Measurements from ENCODE around the gene TTC39C. TPM values are rescaled to one million over a fixed set of nuclear protein-coding genes. Genes with fewer than 3 reads are reported as not detected.

TTC39C gene
- total RNA-seq (10 to 100 TPM; 27.0 to 36.9 (median 30.0) TPM), polyA plus RNA-seq (10 to 100 TPM in 1 of 3 donors, 1 to 10 TPM in 2; 2.3 to 10.3 (median 6.6) TPM)

DNA sequence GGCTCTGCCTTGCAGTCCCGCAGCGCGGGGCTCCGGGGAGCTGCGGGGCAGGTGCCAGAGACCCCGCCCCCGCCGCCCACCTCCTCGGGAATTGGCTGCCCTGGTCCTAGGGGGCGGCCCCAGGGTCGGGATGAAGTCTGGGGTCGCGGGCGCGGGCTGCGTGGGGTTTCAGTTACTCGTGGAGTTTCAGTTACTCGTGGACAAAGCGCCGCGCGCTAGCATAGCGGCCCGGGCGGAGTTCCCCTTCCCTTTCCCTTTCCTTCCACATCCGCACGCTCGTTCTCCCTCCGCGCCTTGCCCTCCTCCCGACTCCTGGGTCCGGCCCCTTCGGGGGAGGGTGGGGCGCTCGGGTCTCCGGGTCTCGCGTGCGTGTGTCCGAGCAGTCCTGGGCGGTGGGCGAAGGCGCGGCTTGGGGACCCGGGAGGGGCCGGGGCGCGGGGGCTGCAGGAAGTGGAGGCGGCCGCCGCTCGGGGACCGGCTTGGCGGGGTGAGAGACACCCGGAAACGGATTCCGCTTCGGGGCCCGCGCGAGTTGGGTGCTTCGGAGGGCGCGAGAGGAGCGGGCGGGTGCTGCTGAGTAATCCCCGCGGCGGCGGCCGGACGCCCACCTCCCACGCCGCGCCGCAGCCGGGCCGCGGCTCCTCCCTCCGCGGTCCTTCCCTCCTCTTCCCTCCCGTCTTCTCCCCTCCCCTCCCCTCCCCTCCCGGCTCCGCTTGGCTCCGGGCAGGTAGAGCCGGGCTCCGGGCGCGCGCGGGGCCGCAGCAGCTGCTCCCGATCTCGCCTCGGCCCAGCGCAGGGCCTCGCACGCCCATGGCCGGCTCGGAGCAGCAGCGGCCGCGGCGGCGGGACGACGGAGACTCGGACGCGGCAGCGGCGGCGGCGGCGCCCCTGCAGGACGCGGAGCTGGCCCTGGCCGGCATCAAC is at the start of gene TTC39C:
Gene TTC39C, plus strand, starts transcription at position 693 of the 924 bp plus-strand sequence. Its CDS starts 118 bp downstream, at position 811.
- no peaks in the 10 kb centered on the region for H3K9me3 ChIP-seq
- H3K27me3 ChIP-seq = no peaks in the 10 kb centered on the region
- 0 to 1% methylated on average over 118 of the region's 118 CpGs for WGBS, 2 donors
- H3K4me1 ChIP-seq = peaks cover 0 to 20% (median 8%) of the 10 kb centered on the region in 4 donors
- intact Hi-C loops (cut with DNase I) = loop anchor here (1.0 to 5.0 kb wide), 2 partner anchors 56 to 63 kb away; no protein-coding TSS in a partner anchor
- peak within 1 kb of the TSS; percentile 77 to 95 (median 89) for H3K4me3 ChIP-seq
- peak within 1 kb of the TSS; percentile 87 to 89 (median 87) for H3K27ac ChIP-seq
- TF ChIP-seq POLR2AphosphoS5 (IDR thresholded peaks at IDR 0.05) = peak in 3 of 4 donors; percentile 12 to 45 (median 25)
- no peak for TF ChIP-seq POLR2A (IDR thresholded peaks at IDR 0.05)
- peak; percentile 84 for DNase-seq
- no peaks in the 10 kb centered on the region for H3K36me3 ChIP-seq

DNA sequence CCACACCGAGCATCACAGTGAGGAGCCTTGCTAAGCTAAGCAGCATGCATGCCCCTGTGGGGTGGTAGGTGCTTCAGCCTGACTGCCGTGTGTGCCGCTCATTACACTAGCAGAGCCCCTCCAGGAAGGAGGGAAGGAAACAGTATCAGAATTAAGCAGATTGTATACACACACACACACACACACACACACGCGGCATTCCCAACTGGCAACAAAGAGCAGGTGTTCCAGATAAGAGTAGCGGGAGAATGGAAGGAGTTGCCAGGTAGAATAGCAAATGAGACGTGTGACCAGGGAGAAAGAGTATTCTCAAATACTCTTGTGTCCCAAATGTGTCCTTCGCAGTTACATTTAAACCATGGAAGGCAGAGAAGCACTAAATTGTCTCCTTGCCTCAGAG is 47.6 kb upstream of the TTC39C start:
- intact Hi-C loops (cut with DNase I) = no loop called here

DNA sequence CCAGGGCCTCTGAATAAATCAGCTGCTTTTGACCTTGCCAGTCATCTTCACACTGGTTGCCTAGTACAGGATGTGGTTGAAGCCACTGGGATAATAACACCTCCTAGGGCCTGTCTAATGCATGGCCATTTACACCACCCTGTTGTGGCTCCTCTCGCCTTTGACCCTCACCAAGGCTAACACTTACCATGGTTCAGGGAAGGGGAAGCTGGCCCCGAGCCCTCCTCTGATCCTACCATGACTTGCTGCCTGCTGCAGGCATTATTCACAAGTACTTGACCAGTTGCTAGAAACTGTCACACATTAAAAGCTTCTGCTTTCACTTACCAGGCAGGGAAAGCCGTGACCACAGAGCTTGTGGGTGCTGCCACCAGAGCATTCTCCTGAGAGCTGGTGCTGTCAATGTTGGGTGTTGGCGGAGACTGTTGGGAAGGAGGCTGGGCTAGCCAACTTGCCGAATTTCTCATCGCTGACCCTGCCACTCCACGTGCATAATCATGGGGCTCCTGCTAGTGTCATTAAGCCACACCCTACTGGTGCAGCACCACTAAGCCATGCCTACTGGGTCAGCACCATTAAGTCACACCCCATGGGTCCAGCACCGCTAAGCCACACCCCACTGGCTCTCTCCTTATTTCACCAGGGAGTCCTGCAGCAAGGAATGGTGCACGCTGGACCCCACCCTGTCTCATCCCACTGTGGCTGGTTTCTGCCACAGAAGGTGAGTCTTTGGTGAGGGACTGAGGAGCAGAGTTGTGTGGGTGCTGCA is 47.0 kb upstream of the TTC39C start:
- no peak for DNase-seq
- H3K27ac ChIP-seq = no peak overlapping the region
- H3K36me3 ChIP-seq = no peaks in the 10 kb centered on the region
- H3K4me3 ChIP-seq = no peak overlapping the region
- TF ChIP-seq, protein P1, sequence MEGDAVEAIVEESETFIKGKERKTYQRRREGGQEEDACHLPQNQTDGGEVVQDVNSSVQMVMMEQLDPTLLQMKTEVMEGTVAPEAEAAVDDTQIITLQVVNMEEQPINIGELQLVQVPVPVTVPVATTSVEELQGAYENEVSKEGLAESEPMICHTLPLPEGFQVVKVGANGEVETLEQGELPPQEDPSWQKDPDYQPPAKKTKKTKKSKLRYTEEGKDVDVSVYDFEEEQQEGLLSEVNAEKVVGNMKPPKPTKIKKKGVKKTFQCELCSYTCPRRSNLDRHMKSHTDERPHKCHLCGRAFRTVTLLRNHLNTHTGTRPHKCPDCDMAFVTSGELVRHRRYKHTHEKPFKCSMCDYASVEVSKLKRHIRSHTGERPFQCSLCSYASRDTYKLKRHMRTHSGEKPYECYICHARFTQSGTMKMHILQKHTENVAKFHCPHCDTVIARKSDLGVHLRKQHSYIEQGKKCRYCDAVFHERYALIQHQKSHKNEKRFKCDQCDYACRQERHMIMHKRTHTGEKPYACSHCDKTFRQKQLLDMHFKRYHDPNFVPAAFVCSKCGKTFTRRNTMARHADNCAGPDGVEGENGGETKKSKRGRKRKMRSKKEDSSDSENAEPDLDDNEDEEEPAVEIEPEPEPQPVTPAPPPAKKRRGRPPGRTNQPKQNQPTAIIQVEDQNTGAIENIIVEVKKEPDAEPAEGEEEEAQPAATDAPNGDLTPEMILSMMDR (IDR thresholded peaks at IDR 0.05) = no peak
- TF ChIP-seq EP300 (IDR thresholded peaks at IDR 0.05) = no peak
- TF ChIP-seq POLR2A (IDR thresholded peaks at IDR 0.05) = no peak
- TF ChIP-seq POLR2AphosphoS5 (IDR thresholded peaks at IDR 0.05) = no peak
- H3K4me1 ChIP-seq = peaks cover 0 to 17% (median 15%) of the 10 kb centered on the region in 4 donors
- WGBS, 2 donors = 52 to 61% methylated on average over 9 of the region's 9 CpGs
- intact Hi-C loops (cut with DNase I) = no loop called here
- H3K27me3 ChIP-seq = no peaks in the 10 kb centered on the region
- no peaks in the 10 kb centered on the region for H3K9me3 ChIP-seq

More for the DNA sequence above, 47.6 kb upstream of the TTC39C start:
- Histone ChIP-seq H3K27me3 (no peaks in the 10 kb centered on the region), H3K36me3 (no peaks in the 10 kb centered on the region), H3K4me1 (peaks cover 0 to 17% (median 15%) of the 10 kb centered on the region in 4 donors), H3K27ac (no peak overlapping the region), H3K4me3 (no peak overlapping the region), H3K9me3 (no peaks in the 10 kb centered on the region)
- 41 to 78% methylated on average over 8 of the region's 8 CpGs for WGBS, 2 donors
- no peak for DNase-seq
- TF ChIP-seq POLR2A (IDR thresholded peaks at IDR 0.05) (no peak), EP300 (IDR thresholded peaks at IDR 0.05) (no peak), POLR2AphosphoS5 (IDR thresholded peaks at IDR 0.05) (no peak)
- TF ChIP-seq, protein P1 (IDR thresholded peaks at IDR 0.05) = no peak

DNA sequence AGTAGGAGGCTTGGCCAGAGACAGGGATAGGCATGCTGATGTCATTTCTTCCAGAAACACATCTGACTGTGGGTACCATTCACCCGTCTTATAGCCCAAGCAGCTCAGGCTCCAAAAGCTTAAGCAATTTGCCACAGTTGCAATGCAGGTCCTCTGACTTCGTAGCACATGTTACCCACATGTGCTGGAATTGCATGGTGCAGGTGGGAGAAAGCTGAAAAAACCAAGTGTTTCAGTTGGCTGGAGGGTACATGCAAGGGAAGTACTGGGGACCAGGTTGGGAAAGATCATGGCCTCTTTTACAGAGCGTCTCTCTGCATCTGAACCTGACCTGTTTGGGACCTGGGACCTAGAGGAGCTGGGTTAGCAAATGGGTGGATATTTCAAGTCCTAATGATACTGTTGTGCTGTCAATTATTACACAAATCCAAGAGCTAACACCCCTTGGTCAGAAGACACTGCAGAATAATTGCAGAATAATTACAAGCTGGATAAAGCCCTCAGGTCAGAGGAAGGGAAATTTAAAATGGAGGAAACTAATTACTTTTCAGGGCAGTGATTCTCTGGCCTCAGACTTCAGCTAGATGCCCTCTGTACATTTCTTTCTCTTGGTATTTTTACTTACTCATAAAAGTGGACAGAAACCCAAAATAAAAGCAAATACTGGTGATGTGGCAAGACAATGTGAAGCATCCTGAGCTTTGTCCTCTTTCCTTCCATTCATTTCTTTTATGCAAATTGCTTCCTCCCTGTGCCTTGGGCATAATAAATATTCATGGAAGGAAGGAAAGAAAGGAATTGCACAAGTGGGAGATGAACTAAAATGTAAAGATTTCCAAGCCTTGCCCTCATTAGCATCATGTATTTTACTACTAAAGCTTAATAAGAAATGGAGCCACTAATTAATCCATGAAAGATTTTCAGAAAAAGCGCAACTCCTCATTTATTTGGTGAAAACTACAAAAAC is 45.6 kb upstream of the TTC39C start:
- TF ChIP-seq EP300 (IDR thresholded peaks at IDR 0.05) = no peak
- TF ChIP-seq POLR2A (IDR thresholded peaks at IDR 0.05) = no peak
- no peak for TF ChIP-seq POLR2AphosphoS5 (IDR thresholded peaks at IDR 0.05)
- TF ChIP-seq, protein P1 (IDR thresholded peaks at IDR 0.05) = no peak
- Histone ChIP-seq H3K27me3 (no peaks in the 10 kb centered on the region), H3K27ac (no peak overlapping the region), H3K4me1 (peaks cover 0 to 17% (median 15%) of the 10 kb centered on the region in 4 donors), H3K4me3 (no peak overlapping the region), H3K9me3 (no peaks in the 10 kb centered on the region), H3K36me3 (no peaks in the 10 kb centered on the region)
- 98% methylated on average over 4 of the region's 4 CpGs for WGBS, 2 donors
- intact Hi-C loops (cut with DNase I) = no loop called here
- no peak for DNase-seq
